ENCODE results near the gene AP4B1.
"Not testable (repeated sequence)": the region's sequence is repeated elsewhere in the genome, so short reads cannot be mapped to it uniquely, and the experiment has no call there.

The AP4B1 gene

GRCh38 chr1:113904674-113905434 is at the start of gene AP4B1, which contains the start of gene DCLRE1B:
Gene AP4B1, minus strand, starts transcription at chr1:113904799. Its CDS starts 82 bp downstream, at chr1:113904717.
Gene DCLRE1B, plus strand, starts transcription at chr1:113905326. Its CDS starts 261 bp downstream, at chr1:113905587.
- Mint-ChIP-seq H3K27ac (peak within 1 kb of the TSS; percentile 98), H3K4me3 (peak within 1 kb of the TSS; percentile 99), H3K36me3 (ENCODE audit: low read depth) (peaks cover 56% of the 10 kb centered on the region), H3K4me1 (peaks cover 59% of the 10 kb centered on the region), H3K27me3 (peaks cover 3% of the 10 kb centered on the region), H3K9me3 (no peaks in the 10 kb centered on the region)
- ATAC-seq: peak; percentile 95
- DNase-seq: peak; percentile 99

- no peaks in the 10 kb centered on the region for H3K27me3 Mint-ChIP-seq
- DNase-seq (no peak), ATAC-seq (no peak)
- peaks cover 43% of the 10 kb centered on the region for H3K36me3 Mint-ChIP-seq (ENCODE audit: low read depth)
- peaks cover 79% of the 10 kb centered on the region for H3K4me1 Mint-ChIP-seq
- peak overlapping the region; percentile 62 for H3K27ac Mint-ChIP-seq
- no peak overlapping the region for H3K4me3 Mint-ChIP-seq
- H3K9me3 Mint-ChIP-seq: no peaks in the 10 kb centered on the region
Measured at GRCh38 chr1:113951719-113952118, 47.1 kb upstream of the AP4B1 start.

GRCh38 chr1:113950908-113951307 is 46.3 kb upstream of the AP4B1 start:
- Mint-ChIP-seq H3K9me3 (no peaks in the 10 kb centered on the region), H3K27me3 (no peaks in the 10 kb centered on the region), H3K4me1 (peaks cover 82% of the 10 kb centered on the region), H3K4me3 (no peak overlapping the region), H3K36me3 (ENCODE audit: low read depth) (peaks cover 41% of the 10 kb centered on the region), H3K27ac (no peak overlapping the region)
- DNase-seq (no peak), ATAC-seq (no peak)

- Mint-ChIP-seq H3K4me1 (peaks cover 82% of the 10 kb centered on the region), H3K27ac (peak overlapping the region; percentile 48), H3K27me3 (no peaks in the 10 kb centered on the region), H3K36me3 (ENCODE audit: low read depth) (peaks cover 36% of the 10 kb centered on the region), H3K9me3 (no peaks in the 10 kb centered on the region), H3K4me3 (no peak overlapping the region)
- no peak for DNase-seq
- ATAC-seq: no peak
Measured at GRCh38 chr1:113949007-113949406, 44.4 kb upstream of the AP4B1 start.

GRCh38 chr1:113948151-113948550 is 43.6 kb upstream of the AP4B1 start:
- H3K27me3 Mint-ChIP-seq, H3K9me3 Mint-ChIP-seq, ATAC-seq, DNase-seq: not testable (repeated sequence)
- peak overlapping the region; percentile 86 for H3K27ac Mint-ChIP-seq
- peaks cover 78% of the 10 kb centered on the region for H3K4me1 Mint-ChIP-seq
- H3K36me3 Mint-ChIP-seq (ENCODE audit: low read depth): peaks cover 36% of the 10 kb centered on the region
- H3K4me3 Mint-ChIP-seq: peak overlapping the region; percentile 26

- Mint-ChIP-seq H3K4me3 (peak overlapping the region; percentile 67), H3K4me1 (peaks cover 75% of the 10 kb centered on the region), H3K36me3 (ENCODE audit: low read depth) (peaks cover 35% of the 10 kb centered on the region), H3K27me3 (no peaks in the 10 kb centered on the region), H3K9me3 (no peaks in the 10 kb centered on the region), H3K27ac (peak overlapping the region; percentile 86)
- DNase-seq (no peak), ATAC-seq (no peak)
Measured at GRCh38 chr1:113947388-113948107, 42.9 kb upstream of the AP4B1 start.

- Mint-ChIP-seq H3K4me3 (peak overlapping the region; percentile 67), H3K4me1 (peaks cover 77% of the 10 kb centered on the region), H3K36me3 (ENCODE audit: low read depth) (peaks cover 38% of the 10 kb centered on the region), H3K27ac (peak overlapping the region; percentile 86), H3K27me3 (no peaks in the 10 kb centered on the region), H3K9me3 (no peaks in the 10 kb centered on the region)
- DNase-seq (no peak), ATAC-seq (no peak)
Measured at GRCh38 chr1:113946678-113947387, 42.2 kb upstream of the AP4B1 start.

GRCh38 chr1:113946112-113946511 is 41.5 kb upstream of the AP4B1 start:
- Mint-ChIP-seq H3K4me3 (peak overlapping the region; percentile 56), H3K36me3 (ENCODE audit: low read depth) (peaks cover 39% of the 10 kb centered on the region), H3K27ac (peak overlapping the region; percentile 68), H3K4me1 (peaks cover 73% of the 10 kb centered on the region), H3K9me3 (no peaks in the 10 kb centered on the region), H3K27me3 (no peaks in the 10 kb centered on the region)
- DNase-seq: no peak
- ATAC-seq: no peak

GRCh38 chr1:113945329-113945728 is 40.7 kb upstream of the AP4B1 start:
- Mint-ChIP-seq H3K27ac (no peak overlapping the region), H3K9me3 (no peaks in the 10 kb centered on the region), H3K27me3 (no peaks in the 10 kb centered on the region), H3K36me3 (ENCODE audit: low read depth) (peaks cover 47% of the 10 kb centered on the region), H3K4me1 (peaks cover 75% of the 10 kb centered on the region), H3K4me3 (no peak overlapping the region)
- ATAC-seq (no peak), DNase-seq (no peak)

GRCh38 chr1:113943028-113943811 is 38.6 kb upstream of the AP4B1 start:
- H3K4me1 Mint-ChIP-seq: peaks cover 80% of the 10 kb centered on the region
- H3K4me3 Mint-ChIP-seq: no peak overlapping the region
- no peak overlapping the region for H3K27ac Mint-ChIP-seq
- no peaks in the 10 kb centered on the region for H3K9me3 Mint-ChIP-seq
- no peaks in the 10 kb centered on the region for H3K27me3 Mint-ChIP-seq
- peaks cover 49% of the 10 kb centered on the region for H3K36me3 Mint-ChIP-seq (ENCODE audit: low read depth)
- ATAC-seq (no peak), DNase-seq (no peak)

GRCh38 chr1:113942527-113942926 is 37.9 kb upstream of the AP4B1 start:
- Mint-ChIP-seq H3K4me1 (peaks cover 80% of the 10 kb centered on the region), H3K36me3 (ENCODE audit: low read depth) (peaks cover 51% of the 10 kb centered on the region), H3K27me3 (no peaks in the 10 kb centered on the region), H3K9me3 (no peaks in the 10 kb centered on the region), H3K27ac (no peak overlapping the region), H3K4me3 (no peak overlapping the region)
- no peak for ATAC-seq
- DNase-seq: no peak

GRCh38 chr1:113941245-113941559 is 36.6 kb upstream of the AP4B1 start:
- peak overlapping the region; percentile 67 for H3K4me3 Mint-ChIP-seq
- no peaks in the 10 kb centered on the region for H3K27me3 Mint-ChIP-seq
- ATAC-seq (no peak), DNase-seq (no peak)
- H3K4me1 Mint-ChIP-seq: peaks cover 80% of the 10 kb centered on the region
- H3K36me3 Mint-ChIP-seq (ENCODE audit: low read depth): peaks cover 54% of the 10 kb centered on the region
- no peaks in the 10 kb centered on the region for H3K9me3 Mint-ChIP-seq
- H3K27ac Mint-ChIP-seq: peak overlapping the region; percentile 73

- peak overlapping the region; percentile 73 for H3K27ac Mint-ChIP-seq
- peak; percentile 80 for ATAC-seq
- H3K4me3 Mint-ChIP-seq: peak overlapping the region; percentile 67
- peak; percentile 65 for DNase-seq
- H3K9me3 Mint-ChIP-seq: no peaks in the 10 kb centered on the region
- no peaks in the 10 kb centered on the region for H3K27me3 Mint-ChIP-seq
- H3K36me3 Mint-ChIP-seq (ENCODE audit: low read depth): peaks cover 54% of the 10 kb centered on the region
- peaks cover 80% of the 10 kb centered on the region for H3K4me1 Mint-ChIP-seq
Measured at GRCh38 chr1:113940365-113941244, 36.0 kb upstream of the AP4B1 start.
